ENCODE results near the gene ASB13. TPM values are rescaled to one million over a fixed set of nuclear protein-coding genes. Genes with fewer than 3 reads are reported as not detected.

Gene ASB13
- polyA plus RNA-seq, 3 donors: 21.9 to 24.3 (median 22.4) TPM

GRCh38 chr10:5648494-5649457, 17.6 kb downstream of the ASB13 start:
- DNase-seq (ENCODE audit: low read depth in 3 of 3, low spot score in 2 of 3): no peak

GRCh38 chr10:5647507-5648240, 18.7 kb downstream of the ASB13 start:
- no peak for DNase-seq (ENCODE audit: low read depth in 3 of 3, low spot score in 2 of 3)

GRCh38 chr10:5645944-5646617, 20.3 kb downstream of the ASB13 start:
- no peak for DNase-seq (ENCODE audit: low read depth in 3 of 3, low spot score in 2 of 3)

- no peak for DNase-seq (ENCODE audit: low read depth in 3 of 3, low spot score in 2 of 3)
These were observed 21.0 kb downstream of the ASB13 start for GRCh38 chr10:5645375-5645774.

GRCh38 chr10:5644930-5645329, 21.5 kb downstream of the ASB13 start:
- DNase-seq (ENCODE audit: low read depth in 3 of 3, low spot score in 2 of 3): no peak

GRCh38 chr10:5643346-5644067, 22.9 kb downstream of the ASB13 start:
- no peak for DNase-seq (ENCODE audit: low read depth in 3 of 3, low spot score in 2 of 3)

GRCh38 chr10:5641501-5641900, 24.9 kb downstream of the ASB13 start:
- DNase-seq (ENCODE audit: low read depth in 3 of 3, low spot score in 2 of 3): no peak

- DNase-seq (ENCODE audit: low read depth in 3 of 3, low spot score in 2 of 3): no peak
These were observed 25.9 kb downstream of the ASB13 start for GRCh38 chr10:5640501-5640900.

GRCh38 chr10:5640036-5640435, 26.4 kb downstream of the ASB13 start:
- no peak for DNase-seq (ENCODE audit: low read depth in 3 of 3, low spot score in 2 of 3)

- no peak for DNase-seq (ENCODE audit: low read depth in 3 of 3, low spot score in 2 of 3)
These were observed 27.3 kb downstream of the ASB13 start for GRCh38 chr10:5639066-5639465.

- DNase-seq (ENCODE audit: low read depth in 3 of 3, low spot score in 2 of 3): no peak
These were observed 27.9 kb downstream of the ASB13 start for GRCh38 chr10:5638494-5638893.

GRCh38 chr10:5634918-5635317, 31.5 kb downstream of the ASB13 start:
- no peak for DNase-seq (ENCODE audit: low read depth in 3 of 3, low spot score in 2 of 3)

- DNase-seq (ENCODE audit: low read depth in 3 of 3, low spot score in 2 of 3): no peak
These were observed 33.1 kb downstream of the ASB13 start for GRCh38 chr10:5633166-5633749.

- DNase-seq (ENCODE audit: low read depth in 3 of 3, low spot score in 2 of 3): no peak
These were observed 33.9 kb downstream of the ASB13 start for GRCh38 chr10:5632446-5632845.

GRCh38 chr10:5631936-5632335, 34.5 kb downstream of the ASB13 start:
- no peak for DNase-seq (ENCODE audit: low read depth in 3 of 3, low spot score in 2 of 3)

- no peak for DNase-seq (ENCODE audit: low read depth in 3 of 3, low spot score in 2 of 3)
These were observed 36.3 kb downstream of the ASB13 start for GRCh38 chr10:5630112-5630436.

- DNase-seq (ENCODE audit: low read depth in 3 of 3, low spot score in 2 of 3): peak; percentile 52 to 67 (median 62)
These were observed 36.9 kb downstream of the ASB13 start for GRCh38 chr10:5629303-5630111.

GRCh38 chr10:5628451-5629302, 37.7 kb downstream of the ASB13 start:
- DNase-seq (ENCODE audit: low read depth in 3 of 3, low spot score in 2 of 3): no peak

All from right renal cortex interstitium (tissue), 3 donors.